Right cardiac atrium (tissue), 5 donors: Measurements from ENCODE around the gene SPNS3. TPM values are rescaled to one million over a fixed set of nuclear protein-coding genes. Genes with fewer than 3 reads are reported as not detected.

Experiments
- ATAC-seq, 2 donors: fragments of 200-7000 bp; cut with Tn5 transposase; one replicate each; pipeline versions ENCODE4 v1.8.0 to v1.9.1; 2020; ENCODE audit warnings: moderate library complexity in 2 of 2, mild to moderate bottlenecking in 1 of 2
- DNase-seq, 3 donors: peaks; one replicate each; pipeline ENCODE4 v3.0.0-alpha.2; 2020
- H3K27ac ChIP-seq: one replicate; pipeline ENCODE4 v1.5.1; 2013; ENCODE audit warnings: mild to moderate bottlenecking, low read length, control low read depth, moderate library complexity
- H3K27me3 ChIP-seq: one replicate; pipeline ENCODE4 v1.6.1; 2013; ENCODE audit not compliant: control insufficient read depth, insufficient read depth
- H3K4me1 ChIP-seq: one replicate; pipeline ENCODE4 v1.6.1; 2013; ENCODE audit warnings: low read length; ENCODE audit not compliant: control insufficient read depth, insufficient read depth
- H3K4me3 ChIP-seq: one replicate; pipeline ENCODE4 v1.5.1; 2013; ENCODE audit warnings: low read length, control low read depth
- H3K9me3 ChIP-seq: one replicate; pipeline ENCODE4 v1.6.1; 2013; ENCODE audit warnings: low read length; ENCODE audit not compliant: control insufficient read depth
- WGBS: extraction: QIAGEN DNeasy Blood & Tissue Kit; methylation state at CpG from one replicate; pipeline ENCODE4 v1.1.7; 2013; 5-methylcytosine and 5-hydroxymethylcytosine counted together
- intact Hi-C, 4 donors: fragments of 100-400 bp; cut with DNase I; formaldehyde crosslinking; loops; one replicate each; pipeline versions ENCODE4 v1.11.0 to v1.14.0; 2022 to 2023
- polyA plus RNA-seq: library from polyadenylated mRNA; stranded (reverse); fragments of 200-250 nt; gene quantifications from one replicate; pipeline ENCODE4 v1.2.3, GENCODE V29; 2013
- total RNA-seq, 4 donors: library from RNA; stranded (reverse); fragmentation: NEBNext Ultra II Directional; extraction: Animal tissue kit (Norgen Biotek cat#: 25700); gene quantifications; one replicate each; pipeline ENCODE4 v1.2.1, GENCODE V29; 2021
- donor health status: healthy with polysubstance abuse.
- donor health status: DM: no; HTN: yes; CAD: no.
- donor health status: DM: no; HTN: no; CAD: no.
- donor health status: DM: no; HTN: yes; CAD: no; lungs with severe emphysema.
- donor health status: DM: yes; HTN: yes; CAD: no.

The SPNS3 gene
- total and polyA plus RNA-seq, 5 donors = 0.23 to 0.45 (median 0.29) TPM; not detected in 2

- Histone ChIP-seq H3K4me1 (peaks cover 22% of the 10 kb centered on the region), H3K27me3 (no peaks in the 10 kb centered on the region), H3K4me3 (no peak overlapping the region), H3K9me3 (no peaks in the 10 kb centered on the region), H3K27ac (peak overlapping the region; percentile 16)
- WGBS = 60% methylated on average over 17 of the region's 17 CpGs
- DNase-seq = no peak
- peak in 1 of 2 donors; percentile 0 for ATAC-seq
- intact Hi-C loops = no loop called here
These were observed 100.8 kb downstream of the SPNS3 start for GRCh38 chr17:4534515-4534914.

- ATAC-seq = no peak
- peak in 1 of 3 donors; percentile 22 for DNase-seq
- Histone ChIP-seq H3K27me3 (no peaks in the 10 kb centered on the region), H3K4me1 (peaks cover 22% of the 10 kb centered on the region), H3K9me3 (no peaks in the 10 kb centered on the region), H3K4me3 (no peak overlapping the region), H3K27ac (peak overlapping the region; percentile 14)
- intact Hi-C loops = no loop called here
- WGBS = 83% methylated on average over 27 of the region's 27 CpGs
These were observed 101.4 kb downstream of the SPNS3 start for GRCh38 chr17:4534928-4535666.

GRCh38 chr17:4535667-4536258 is 102.0 kb downstream of the SPNS3 start:
- intact Hi-C loops = no loop called here
- DNase-seq = peak in 2 of 3 donors; percentile 37 to 63
- Histone ChIP-seq H3K4me3 (no peak overlapping the region), H3K9me3 (no peaks in the 10 kb centered on the region), H3K27ac (no peak overlapping the region), H3K4me1 (peaks cover 22% of the 10 kb centered on the region), H3K27me3 (no peaks in the 10 kb centered on the region)
- 65% methylated on average over 19 of the region's 19 CpGs for WGBS
- no peak for ATAC-seq

- H3K4me1 ChIP-seq = peaks cover 22% of the 10 kb centered on the region
- DNase-seq = peak in 2 of 3 donors; percentile 37 to 74
- no peak for ATAC-seq
- H3K4me3 ChIP-seq = no peak overlapping the region
- no peaks in the 10 kb centered on the region for H3K27me3 ChIP-seq
- WGBS = 29% methylated on average over 19 of the region's 19 CpGs
- H3K9me3 ChIP-seq = no peaks in the 10 kb centered on the region
- H3K27ac ChIP-seq = peak overlapping the region; percentile 0
- intact Hi-C loops = no loop called here
These were observed 102.6 kb downstream of the SPNS3 start for GRCh38 chr17:4536259-4536741.

GRCh38 chr17:4536742-4537411 is 103.1 kb downstream of the SPNS3 start:
- Histone ChIP-seq H3K4me1 (peaks cover 22% of the 10 kb centered on the region), H3K9me3 (no peaks in the 10 kb centered on the region), H3K4me3 (no peak overlapping the region), H3K27ac (peak overlapping the region; percentile 13), H3K27me3 (no peaks in the 10 kb centered on the region)
- peak; percentile 60 to 61 for ATAC-seq
- peak; percentile 69 to 81 (median 80) for DNase-seq
- intact Hi-C loops = no loop called here
- 41% methylated on average over 18 of the region's 18 CpGs for WGBS

Other genes starting within 250 kb of the SPNS3 start
- 10 to 100 TPM; 24.1 to 27.1 (median 25.4) TPM for gene ANKFY1, start 170.0 kb upstream of the SPNS3 start, total RNA-seq
- 8.6 TPM for gene ANKFY1, start 170.0 kb upstream of the SPNS3 start, polyA plus RNA-seq
- 10 to 100 TPM; 50.0 to 55.1 (median 52.3) TPM for gene UBE2G1, start 67.3 kb upstream of the SPNS3 start, total RNA-seq
- 24.0 TPM for gene UBE2G1, start 67.3 kb upstream of the SPNS3 start, polyA plus RNA-seq
- gene SPNS2, start 64.9 kb downstream of the SPNS3 start, total RNA-seq = 10 to 100 TPM in 2 of 4 donors, 1 to 10 TPM in 2; 9.6 to 12.7 (median 10.3) TPM
- 16.2 TPM for gene SPNS2, start 64.9 kb downstream of the SPNS3 start, polyA plus RNA-seq
- gene MYBBP1A, start 121.4 kb downstream of the SPNS3 start, total RNA-seq = 10 to 100 TPM; 18.4 to 28.5 (median 23.1) TPM
- 15.9 TPM for gene MYBBP1A, start 121.4 kb downstream of the SPNS3 start, polyA plus RNA-seq
- not detected for gene GGT6, start 126.6 kb downstream of the SPNS3 start, total RNA-seq
- not detected for gene GGT6, start 126.6 kb downstream of the SPNS3 start, polyA plus RNA-seq
- 10 to 100 TPM; 10.7 to 20.8 (median 14.2) TPM for gene SMTNL2, start 150.6 kb downstream of the SPNS3 start, total RNA-seq
- 5.8 TPM for gene SMTNL2, start 150.6 kb downstream of the SPNS3 start, polyA plus RNA-seq
- gene ALOX15, start 207.7 kb downstream of the SPNS3 start, total RNA-seq = 1 to 10 TPM in 2 of 4 donors, under 1 TPM in 1, not detected in 1; 0.91 to 2.0 (median 1.0) TPM
- 0.05 TPM for gene ALOX15, start 207.7 kb downstream of the SPNS3 start, polyA plus RNA-seq